B cell (primary cell): Measurements from ENCODE around the gene CDH5.

Experiments used
- CTCF ChIP-seq: fragments of 200-600 bp; IDR thresholded peaks from one replicate; pipeline ENCODE4 v1.8.0; 2022; ENCODE audit warnings: antibody characterized with exemption, mild to moderate bottlenecking
- EZH2 ChIP-seq: IDR thresholded peaks from 2 replicates; pipeline ENCODE4 v1.6.1; 2012; ENCODE audit warnings: borderline replicate concordance, low read depth, mild to moderate bottlenecking, moderate library complexity, low read length; ENCODE audit not compliant: insufficient read depth, poor library complexity, severe bottlenecking

GRCh38 chr16:66359811-66360608 lies 6.5 kb upstream of the CDH5 start:
- TF ChIP-seq EZH2 (no peak), CTCF (no peak)
